ENCODE data around the gene HMGN3.
"Not testable (repeated sequence)": the region's sequence is repeated elsewhere in the genome, so short reads cannot be mapped to it uniquely, and the experiment has no call there.

The HMGN3 gene

DNA sequence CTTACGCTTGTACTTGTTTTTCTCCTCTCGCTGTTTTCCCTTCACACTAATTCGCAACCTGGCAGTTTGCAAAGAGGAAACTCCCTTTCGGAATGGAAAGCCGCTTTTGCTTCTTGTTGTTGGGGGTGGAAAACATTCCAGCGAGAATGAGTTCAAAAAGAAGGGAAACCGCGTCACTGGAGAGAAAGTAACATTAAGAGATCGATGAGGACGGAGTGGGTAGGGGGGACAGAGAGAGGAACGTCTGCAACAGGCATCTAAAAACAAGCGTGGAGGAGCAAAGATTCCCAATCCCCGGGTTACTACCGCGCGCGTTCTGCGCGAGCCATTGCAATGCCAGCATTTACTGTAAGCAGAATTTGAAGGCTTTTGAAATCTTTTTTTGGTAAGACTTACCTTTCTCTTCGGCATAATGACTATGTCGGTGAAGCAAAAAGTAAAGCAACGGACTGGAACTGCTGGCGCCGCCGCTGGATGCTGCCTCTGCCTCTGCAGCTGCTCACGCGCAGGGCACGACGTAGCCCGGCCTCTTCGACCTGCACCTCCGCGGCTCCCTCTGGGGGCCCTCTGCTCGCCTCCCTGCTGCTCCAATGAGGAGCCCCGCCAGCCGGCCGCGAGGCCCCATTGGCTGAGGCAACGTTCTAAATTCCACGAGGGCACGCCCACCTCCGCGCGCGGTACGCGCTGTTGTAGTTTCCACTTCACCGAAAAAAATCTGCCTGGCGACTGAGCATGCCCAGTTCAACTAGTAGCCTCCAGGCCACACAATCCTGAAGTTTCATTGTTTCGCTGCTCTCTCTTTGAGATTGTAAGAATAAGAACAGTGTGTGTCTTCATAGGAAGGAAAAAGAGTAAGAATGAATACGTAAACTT is at the start of gene HMGN3:
Gene HMGN3, minus strand, starts transcription at position 533 of the 873 bp plus-strand sequence.
- peak; percentile 77 to 85 for DNase-seq (ENCODE audit: low read depth in 2 of 2, low spot score in 1 of 2)

DNA sequence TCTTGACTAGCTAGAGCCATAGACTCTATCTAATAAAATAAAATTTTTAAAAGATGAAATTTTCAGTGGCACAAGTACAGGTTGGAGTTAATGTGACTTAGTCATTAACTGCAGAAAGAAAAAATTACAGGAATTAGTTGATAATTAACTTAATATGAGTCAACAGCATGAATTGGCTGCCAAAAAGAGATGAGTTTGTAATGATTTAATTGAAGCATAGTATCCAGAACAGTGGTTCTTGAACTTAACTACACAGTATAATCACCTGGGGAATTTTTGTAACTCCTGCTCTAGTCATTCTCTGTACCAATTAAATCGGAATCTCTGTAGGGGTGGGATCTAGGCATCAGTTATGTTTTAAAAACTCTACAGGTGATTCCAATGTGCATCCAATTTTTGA is 46.3 kb upstream of the HMGN3 start:
- no peak for DNase-seq (ENCODE audit: low read depth in 2 of 2, low spot score in 1 of 2)

DNA sequence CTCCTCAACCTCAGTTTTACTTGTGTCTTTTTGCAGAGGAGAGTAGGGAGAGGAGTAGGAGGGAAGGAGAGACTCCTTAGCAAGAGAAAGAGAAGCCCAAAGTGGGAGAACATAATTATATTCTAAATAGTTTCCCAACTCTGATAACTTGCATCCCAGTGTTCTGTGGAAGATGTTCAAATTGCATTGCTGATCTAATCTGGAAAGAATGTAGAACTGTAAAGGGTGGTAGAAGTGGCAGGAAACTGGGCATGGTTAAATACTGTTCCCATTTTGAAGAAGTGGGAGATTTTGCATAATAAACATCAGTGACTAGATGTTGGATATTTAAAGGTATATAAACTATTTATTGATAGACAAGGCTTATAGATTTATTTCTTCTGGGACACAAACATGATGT is 42.6 kb upstream of the HMGN3 start:
- DNase-seq (ENCODE audit: low read depth in 2 of 2, low spot score in 1 of 2): no peak

DNA sequence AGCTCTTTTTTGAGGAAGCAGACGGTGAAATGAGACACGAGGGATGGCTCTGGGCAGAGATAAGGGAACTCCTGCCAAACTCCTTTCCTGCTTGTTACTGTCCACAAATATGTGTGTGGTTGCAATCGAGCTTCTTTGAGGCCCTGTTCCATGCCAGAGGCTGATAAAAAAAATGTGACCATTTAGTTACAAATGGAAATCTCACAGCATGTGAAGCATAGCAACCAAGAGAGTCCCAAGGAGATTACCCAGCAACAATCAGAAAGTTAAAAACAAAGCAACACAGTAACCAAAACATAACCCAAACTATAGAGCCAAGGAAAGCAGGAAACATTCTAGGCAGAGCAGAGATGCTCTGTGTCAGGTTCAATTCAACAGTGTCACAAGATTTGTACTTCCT is 35.4 kb upstream of the HMGN3 start:
- DNase-seq (ENCODE audit: low read depth in 2 of 2, low spot score in 1 of 2): no peak

DNA sequence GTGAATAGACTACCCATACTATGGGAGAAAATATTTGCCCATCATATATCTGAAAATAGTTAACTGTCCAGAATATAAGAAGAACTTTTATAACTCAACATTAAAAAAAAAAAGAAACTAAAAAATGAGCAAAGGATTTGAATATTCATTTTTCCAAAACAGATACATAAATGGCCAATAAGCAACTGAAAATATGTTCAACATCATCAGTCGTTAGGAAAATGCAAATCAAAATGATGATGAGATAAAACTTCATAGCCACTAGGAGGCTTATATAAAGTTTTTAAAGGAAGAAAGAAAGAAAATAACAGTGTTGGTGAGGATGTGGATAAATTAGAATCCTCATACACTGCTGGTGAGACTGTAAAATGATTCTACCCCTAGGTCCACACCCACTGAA is 32.6 kb upstream of the HMGN3 start:
- DNase-seq (ENCODE audit: low read depth in 2 of 2, low spot score in 1 of 2): no peak

DNA sequence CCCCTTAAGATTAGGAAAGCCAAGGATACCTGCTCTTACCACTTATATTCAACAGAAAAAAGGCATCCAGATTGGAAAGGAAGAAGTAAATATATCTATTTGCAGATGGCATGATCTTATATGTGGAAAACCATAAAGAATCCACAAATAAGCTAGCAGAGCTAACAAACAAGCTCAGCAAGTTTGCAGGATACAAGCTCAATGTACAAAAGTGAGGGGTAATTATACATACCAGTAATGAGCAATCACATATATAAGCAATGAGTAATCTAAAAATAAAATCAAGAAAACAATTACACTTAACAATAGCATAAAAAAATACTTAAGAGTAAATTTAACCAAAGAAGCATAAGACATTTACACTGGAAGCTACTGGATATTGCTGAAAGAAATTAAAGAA is 31.6 kb upstream of the HMGN3 start:
- DNase-seq (ENCODE audit: low read depth in 2 of 2, low spot score in 1 of 2): no peak

DNA sequence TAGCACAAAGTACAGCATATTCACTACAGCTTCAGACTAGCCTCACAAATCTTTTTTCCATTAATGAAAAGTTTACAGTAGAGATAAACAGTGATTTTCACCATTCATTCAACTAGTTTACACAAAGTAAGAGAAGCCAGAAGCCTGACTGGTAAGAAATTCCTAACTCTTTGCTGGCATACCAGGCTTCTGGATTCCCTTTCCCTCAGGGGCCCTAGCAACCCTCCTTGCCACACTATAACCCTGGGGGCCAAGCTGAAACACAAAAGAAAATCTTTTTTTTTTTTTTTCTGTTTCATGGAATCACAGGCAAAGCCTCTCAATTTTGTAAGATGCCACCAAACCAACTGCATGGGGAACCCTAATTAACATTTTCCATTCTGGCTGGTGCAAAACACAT is 28.9 kb upstream of the HMGN3 start:
- no peak for DNase-seq (ENCODE audit: low read depth in 2 of 2, low spot score in 1 of 2)

DNA sequence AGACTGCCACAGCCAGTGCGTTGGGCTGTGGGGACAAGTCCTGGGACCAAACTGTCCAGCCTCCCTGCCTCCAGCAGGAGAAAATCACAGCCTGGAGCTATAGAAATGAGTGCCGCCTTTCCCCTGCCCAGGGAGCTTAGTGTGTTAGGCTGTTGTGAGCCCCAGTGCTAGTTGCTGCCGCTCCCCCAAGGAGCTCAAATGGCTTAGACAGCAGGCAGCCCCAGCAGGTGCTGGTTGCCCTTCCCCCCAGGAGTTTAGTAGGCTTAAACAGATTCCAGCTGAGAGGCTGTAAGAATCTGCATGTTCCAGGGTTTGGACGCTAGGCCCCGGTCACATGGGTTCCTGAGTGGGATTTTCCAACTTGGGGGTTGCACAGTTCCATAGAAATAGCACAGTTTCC is 27.2 kb upstream of the HMGN3 start:
- DNase-seq (ENCODE audit: low read depth in 2 of 2, low spot score in 1 of 2): no peak

DNA sequence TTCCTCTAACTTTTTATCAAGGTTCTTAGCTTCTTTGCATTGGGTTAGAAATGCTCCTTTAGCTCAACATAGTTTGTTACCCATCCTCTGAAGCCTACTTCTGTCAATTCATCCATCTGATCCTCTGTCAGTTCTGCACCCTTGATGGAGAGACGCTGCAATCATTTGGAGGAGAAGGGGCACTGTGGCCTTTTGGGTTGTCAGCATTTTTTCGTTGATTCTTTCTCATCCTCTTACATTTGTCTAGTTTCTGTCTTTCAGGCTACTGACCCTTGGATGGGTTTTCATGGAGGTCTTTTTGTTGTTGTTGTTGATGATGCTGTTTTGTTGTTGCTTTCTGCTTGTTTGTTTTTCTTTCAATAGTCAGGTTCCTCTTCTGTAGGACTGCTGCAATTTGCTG is 26.3 kb upstream of the HMGN3 start:
- DNase-seq (ENCODE audit: low read depth in 2 of 2, low spot score in 1 of 2): no peak

DNA sequence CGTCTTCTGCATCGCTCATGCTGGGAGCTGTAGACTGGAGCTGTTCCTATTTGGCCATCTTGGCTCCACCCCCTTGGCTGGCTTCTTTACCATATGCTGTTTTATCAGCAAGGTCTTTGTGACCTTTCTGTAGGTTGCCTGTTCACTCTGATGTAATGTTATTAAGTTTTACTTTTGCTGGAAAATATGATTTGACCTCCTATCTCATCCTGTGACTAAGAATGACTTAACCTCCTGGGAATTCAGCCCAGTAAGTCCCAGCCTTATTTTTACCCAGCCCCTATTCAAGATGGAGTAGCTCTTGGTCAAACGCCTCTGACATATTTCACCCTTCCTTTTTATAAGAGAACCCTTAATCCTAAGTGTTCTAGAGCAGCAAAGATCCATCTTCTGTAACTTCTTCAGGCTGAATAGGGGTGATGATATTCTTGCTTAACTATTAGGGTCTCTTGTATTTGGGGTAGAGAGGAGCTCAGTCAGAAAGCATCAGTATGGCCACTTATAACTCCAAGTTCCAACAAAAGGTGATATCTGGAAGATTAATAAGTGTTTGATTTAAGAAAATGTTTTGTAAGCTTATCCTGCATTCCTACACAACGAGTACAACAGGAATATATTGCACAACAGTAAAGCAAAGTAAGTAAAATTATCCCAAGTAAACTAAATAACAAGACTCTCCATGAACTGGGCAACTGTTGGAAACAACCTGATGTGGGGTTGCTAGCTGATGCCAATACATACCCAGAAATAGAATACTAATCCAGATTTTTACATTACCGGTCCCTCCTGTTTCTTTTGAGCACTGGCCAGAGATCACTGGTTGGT is 23.1 kb upstream of the HMGN3 start:
- no peak for DNase-seq (ENCODE audit: low read depth in 2 of 2, low spot score in 1 of 2)

DNA sequence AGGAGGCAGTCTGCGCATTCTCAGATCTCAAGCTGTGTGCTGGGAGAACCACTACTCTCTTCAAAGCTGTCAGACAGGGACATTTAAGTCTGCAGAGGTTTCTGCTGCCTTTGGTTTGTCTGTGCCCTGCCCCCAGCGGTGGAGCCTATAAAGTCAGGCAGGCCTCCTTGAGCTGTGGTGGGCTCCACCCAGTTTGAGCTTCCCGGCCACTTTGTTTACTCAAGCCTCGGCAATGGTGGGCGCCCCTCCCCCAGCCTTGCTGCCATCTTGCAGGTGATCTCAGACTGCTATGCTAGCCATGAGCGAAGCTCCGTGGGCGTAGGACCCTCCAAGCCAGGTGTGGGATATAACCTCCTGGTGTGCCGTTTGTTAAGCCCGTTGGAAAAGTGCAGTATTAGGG is 22.3 kb upstream of the HMGN3 start:
- DNase-seq (ENCODE audit: low read depth in 2 of 2, low spot score in 1 of 2): not testable (repeated sequence)

DNA sequence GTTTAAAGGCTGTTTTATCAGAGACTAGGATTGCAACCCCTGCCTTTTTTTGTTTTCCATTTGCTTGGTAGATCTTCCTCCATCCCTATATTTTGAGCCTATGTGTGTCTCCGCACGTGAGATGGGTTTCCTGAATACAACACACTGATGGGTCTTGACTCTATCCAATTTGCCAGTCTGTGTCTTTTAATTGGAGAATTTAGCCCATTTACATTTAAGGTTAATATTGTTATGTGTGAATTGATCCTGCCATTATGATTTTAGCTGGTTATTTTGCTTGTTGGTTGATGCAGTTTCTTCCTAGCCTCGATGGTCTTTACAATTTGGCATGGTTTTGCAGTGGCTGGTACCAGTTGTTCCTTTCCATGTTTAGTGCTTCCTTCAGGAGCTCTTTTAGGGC is 20.6 kb upstream of the HMGN3 start:
- not testable (repeated sequence) for DNase-seq (ENCODE audit: low read depth in 2 of 2, low spot score in 1 of 2)

DNA sequence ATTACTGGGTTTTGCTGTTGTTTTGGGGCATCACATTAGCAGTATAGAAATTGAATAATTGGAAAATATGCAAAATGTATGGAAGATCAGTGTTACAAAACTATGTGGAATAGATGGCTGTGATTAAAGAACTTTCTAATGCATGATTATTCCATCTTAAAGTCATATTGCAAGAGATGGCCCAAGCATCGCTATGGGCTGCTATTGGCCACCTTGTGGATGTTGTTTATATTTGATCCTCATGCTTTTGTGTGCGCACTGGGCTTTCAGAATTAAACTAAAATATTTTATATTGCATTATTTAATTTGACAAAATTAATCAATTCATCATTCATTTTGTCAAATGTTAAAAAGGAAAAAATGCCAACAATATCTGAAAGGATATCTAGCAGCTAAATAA is 16.1 kb upstream of the HMGN3 start:
- no peak for DNase-seq (ENCODE audit: low read depth in 2 of 2, low spot score in 1 of 2)

DNA sequence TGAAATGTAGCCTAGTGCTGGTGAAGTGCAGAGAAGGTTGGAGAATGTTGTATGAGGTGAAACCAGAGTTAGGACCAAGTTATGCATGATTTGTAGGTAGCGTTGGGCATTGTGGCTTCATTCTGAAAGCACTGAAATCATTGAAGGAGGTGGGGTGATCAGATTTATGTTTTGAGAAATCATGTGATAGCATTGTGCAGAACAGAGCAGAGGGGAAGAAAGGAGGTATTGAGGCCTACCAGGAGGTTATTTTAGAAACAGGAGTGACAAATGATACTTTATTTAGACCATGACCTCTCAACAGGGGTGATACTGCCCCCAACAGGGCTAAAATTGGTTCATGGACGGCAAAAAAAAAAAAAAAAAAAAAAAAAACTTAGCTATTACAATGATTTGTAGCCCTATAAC is 15.6 kb upstream of the HMGN3 start:
- no peak for DNase-seq (ENCODE audit: low read depth in 2 of 2, low spot score in 1 of 2)

DNA sequence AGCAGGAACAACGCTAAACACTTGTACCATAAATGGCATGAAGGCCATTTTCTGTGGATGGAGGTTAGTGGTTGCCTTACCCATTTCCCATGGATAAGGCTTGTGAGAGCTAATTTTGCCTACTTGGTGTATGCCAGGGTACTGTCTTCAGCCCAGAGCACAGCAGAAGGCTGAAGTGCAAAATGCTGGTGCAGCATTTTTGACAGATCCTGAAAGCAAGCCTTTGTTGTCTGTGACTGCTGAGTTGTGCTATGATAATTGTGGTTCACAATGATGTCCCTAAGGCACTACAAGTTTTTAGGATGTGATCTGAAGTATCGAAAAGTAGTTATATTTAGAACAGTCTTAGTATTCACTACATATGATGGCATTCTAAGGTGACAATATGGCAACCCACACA is 14.7 kb upstream of the HMGN3 start:
- no peak for DNase-seq (ENCODE audit: low read depth in 2 of 2, low spot score in 1 of 2)

DNA sequence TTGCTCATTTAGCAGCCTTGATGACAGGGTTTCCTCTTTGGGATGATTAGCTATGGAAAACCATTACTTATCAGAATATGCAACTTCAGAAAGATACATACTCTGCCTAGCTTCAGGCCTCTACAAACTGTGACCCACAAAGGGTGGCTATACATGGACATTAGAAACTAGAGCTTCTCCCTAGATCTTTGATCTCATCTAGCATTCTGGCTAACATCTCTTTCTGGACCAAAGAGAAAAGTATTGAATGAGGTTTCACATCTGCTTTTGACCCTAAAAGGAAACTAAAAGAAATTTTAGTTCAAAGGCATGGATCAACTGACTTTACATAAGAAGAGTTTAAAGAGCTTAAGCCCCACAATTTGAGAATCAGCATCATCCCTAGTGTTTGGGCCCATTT is 12.4 kb upstream of the HMGN3 start:
- no peak for DNase-seq (ENCODE audit: low read depth in 2 of 2, low spot score in 1 of 2)

DNA sequence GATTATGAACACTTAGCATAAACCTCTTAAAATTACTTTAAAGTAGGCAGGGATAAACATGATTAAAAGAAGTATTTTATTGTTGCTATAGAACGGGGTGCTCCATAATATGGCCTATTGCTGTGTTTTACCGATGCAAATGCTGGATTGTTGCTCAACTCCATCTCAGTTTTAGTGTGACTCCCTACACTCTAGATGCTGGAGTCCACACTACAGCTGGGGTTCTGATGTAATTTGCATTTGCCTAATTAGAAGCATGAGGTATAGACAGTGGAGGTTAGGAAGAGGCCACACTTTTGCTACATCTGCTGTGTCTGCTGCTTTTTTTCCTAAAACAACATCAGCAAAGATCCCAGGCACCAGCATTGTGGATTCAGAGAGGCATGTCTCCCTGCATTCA is 6.7 kb upstream of the HMGN3 start:
- DNase-seq (ENCODE audit: low read depth in 2 of 2, low spot score in 1 of 2): no peak

DNA sequence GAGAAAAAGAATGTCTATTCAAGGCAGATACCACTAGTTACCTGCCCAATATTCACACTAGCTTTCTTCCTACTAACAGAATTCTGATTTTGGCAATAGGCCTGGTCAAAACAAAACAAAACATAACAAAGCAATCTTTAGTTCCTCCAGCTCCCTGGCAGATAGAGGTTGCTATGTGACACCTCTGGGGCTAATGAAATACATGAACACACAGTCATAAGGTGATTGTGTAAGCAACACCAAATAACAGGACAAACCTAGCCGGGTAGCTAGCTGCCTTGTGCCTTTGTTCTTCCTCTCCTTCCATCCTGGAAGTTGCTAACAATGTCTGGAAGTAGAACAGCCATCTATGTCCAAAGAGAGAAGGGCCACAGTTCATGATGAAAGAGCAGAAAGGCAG is 6.0 kb upstream of the HMGN3 start:
- DNase-seq (ENCODE audit: low read depth in 2 of 2, low spot score in 1 of 2): no peak

DNA sequence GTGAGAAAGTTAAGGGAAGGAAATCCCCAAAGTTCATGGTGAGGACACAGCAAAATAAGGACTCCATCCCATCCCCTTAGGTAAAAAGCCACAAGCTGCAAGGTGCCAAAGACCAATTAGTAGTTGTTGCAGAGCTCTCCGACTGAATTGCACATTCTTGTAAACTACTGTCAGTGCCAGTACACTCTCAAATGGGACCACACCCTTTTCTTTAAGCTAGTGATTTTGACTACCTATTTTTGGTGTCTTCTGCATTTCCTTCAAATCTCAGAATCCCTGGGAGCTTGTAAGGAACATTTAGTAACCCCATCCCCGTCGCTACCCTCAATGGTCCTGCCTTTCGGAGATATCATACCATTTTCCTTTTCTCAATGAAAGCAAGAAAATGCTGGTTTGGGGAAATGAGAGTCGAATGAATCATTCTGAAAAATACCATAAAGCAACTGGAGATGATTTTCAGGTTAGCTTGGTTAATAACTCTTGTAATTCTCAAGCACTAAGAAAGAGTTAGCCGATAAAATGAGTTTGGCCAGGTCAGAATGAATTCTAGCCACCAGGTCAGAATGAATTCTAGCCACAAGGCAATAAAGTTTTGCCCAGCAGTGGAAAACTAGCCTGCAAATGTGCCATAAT is 5.2 kb upstream of the HMGN3 start:
- DNase-seq (ENCODE audit: low read depth in 2 of 2, low spot score in 1 of 2): no peak

DNA sequence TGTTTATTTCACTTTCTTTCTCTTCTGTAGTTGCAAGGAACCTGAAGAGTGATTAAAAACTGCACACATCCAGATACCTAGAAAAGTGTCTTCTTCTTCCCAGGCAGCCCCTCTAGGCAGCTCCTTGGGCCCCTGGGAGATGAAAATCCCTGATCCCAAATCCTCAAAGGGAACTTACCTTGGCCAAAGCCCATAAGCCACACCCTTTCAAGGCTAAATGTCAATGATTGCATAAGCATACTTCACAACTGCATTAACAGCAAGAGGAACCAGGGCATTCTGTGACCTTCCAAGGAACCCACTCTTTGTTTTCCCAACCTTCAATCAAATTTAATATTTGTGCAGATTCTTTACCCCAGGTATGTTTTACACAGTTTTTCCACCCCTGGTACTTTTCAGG is 4.4 kb upstream of the HMGN3 start:
- DNase-seq (ENCODE audit: low read depth in 2 of 2, low spot score in 1 of 2): no peak

DNA sequence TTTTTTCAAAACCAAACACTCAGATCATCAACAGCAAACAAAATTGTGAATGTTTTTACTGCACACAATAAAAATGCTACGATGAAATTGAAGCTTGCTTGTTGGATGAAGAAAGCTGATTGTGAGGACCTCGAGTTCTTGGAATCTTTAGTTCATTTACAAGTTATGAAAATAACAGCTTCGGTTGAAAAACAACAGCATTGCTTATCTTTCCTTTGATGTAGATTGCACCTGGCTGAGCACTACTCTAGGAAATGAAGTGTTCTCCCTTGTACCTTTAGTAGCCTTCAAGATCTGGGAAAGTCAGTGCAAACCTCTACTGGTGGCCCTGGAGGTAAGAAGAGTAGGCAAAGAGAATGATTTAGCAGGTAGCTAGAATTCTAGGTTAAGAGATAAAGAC is 2.2 kb upstream of the HMGN3 start:
- no peak for DNase-seq (ENCODE audit: low read depth in 2 of 2, low spot score in 1 of 2)

DNA sequence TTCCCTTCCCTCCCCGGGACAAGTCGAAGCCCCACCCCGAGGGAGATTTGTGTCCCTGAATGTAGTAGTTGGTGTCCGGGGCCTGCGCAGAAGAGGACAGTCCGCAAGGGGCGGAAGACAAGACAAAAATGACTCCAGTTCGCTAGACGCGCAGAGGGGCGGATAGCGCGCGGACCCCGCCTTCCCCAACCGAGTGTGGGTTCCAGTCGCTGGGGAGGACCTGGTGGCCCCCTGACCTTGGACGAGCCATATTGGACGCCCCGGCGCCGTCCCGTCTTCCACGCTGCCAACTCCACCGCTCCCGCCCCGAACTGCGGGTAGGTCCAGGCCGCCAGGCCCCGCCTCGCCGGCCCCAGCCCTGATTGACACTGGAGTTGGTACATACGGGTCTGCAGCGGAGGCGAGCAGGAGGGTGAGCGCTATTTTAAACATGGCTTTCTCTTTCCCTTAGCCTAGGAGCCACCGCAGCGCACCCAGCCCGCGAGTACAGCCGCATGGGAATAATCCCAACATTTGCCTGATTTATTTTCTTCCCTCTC is 802 bp downstream of the HMGN3 start:
- peak; percentile 27 to 29 for DNase-seq (ENCODE audit: low read depth in 2 of 2, low spot score in 1 of 2)

All from stimulated activated CD8-positive, alpha-beta memory T cell treated with anti-CD3 and anti-CD28 coated beads, Interleukin-4, amount 100 ng/mL, for 1 hour (primary cell).